ENCODE measurements around the gene ANTXR1.

ANTXR1 gene

DNA sequence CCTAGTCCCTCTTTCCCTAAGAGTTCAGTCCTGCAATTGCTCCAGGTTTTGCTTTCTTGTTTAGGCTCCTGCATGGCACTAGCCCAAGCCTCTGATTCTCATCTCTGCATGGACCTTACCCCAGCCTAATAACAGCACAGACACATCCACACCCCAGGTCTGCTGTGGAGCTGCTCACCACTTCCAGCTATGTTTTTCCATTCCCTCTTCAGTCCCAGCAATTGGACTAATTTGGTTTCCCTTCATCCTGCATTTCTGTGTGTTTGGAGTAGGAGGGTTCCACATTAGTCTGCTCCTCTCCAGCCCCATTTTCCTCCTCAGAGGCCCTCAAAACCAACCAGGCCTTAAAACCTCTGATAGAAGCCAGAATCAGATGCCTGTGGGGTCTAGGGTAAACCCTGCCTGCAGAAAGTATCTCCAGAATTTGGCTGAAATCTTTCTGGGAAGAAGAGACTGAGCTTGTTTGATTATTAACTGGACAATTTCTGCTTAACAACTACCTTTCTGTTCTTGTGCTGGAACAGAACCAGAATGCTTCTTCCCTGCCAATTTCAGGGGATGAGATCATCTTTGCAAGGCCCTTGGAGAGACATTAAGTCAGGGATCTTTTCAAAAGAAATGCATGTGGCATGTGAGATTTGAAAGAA is 278.1 kb downstream of the ANTXR1 start:
- DNase-seq (ENCODE audit: insufficient read length, low spot score) (no peak), FAIRE-seq (no peak)

DNA sequence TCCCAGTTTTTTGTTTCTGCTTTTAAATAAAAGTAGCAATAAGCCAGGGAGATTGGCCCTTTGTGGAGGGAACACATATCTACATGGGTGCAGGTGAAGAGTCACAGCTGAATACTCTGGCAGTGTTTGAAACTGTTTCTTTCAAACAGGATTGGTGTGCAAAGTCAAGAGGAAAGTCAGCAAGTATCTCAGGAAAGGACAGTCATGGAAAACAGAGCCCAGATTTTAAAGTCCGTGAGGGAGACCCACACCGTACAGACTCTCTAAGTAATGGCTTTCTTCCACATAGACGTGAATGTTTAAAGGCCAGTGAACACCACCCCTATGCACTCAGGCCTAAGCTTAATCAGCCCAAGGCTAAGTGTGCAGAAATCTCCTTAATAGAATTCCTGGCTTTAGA is 278.7 kb downstream of the ANTXR1 start:
- DNase-seq (ENCODE audit: insufficient read length, low spot score) = no peak
- no peak for FAIRE-seq

DNA sequence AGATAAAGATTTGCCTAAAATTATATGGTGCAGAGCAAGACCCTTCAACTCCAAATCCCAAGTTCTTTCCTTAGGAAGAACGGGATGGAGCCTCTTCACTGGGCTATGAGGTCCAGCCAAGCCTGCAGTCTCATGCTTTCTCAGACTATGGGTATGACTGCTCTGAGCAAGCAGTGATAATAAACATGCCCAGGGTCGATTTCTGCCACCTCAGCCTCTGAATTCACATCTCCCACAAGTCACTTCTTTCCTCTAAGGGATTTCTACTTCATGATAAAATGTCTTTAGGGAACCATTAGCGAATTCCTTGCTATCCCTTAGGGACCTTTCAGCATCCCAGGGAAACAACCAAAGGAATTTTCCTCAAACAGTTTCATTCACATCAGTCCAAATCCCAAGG is 279.3 kb downstream of the ANTXR1 start:
- no peak for FAIRE-seq
- no peak for DNase-seq (ENCODE audit: insufficient read length, low spot score)

DNA sequence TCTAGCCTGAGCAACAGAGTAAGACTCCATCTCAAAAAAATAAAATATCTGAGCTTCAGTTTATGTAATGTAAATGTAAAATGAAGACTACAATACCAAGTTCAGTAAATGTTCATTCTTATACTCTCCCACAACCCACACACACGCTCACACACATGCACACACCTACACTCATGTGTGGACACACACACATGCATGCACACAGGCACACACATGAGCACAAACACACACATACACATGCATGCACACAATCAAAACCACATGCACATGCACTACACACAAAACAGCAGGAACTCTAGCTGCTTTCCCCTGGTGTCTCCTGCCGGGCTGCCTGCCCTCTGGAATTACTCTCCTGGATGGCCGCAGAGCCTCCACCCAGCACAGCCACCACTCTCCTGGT is 283.4 kb downstream of the ANTXR1 start:
- DNase-seq (ENCODE audit: insufficient read length, low spot score) (no peak), FAIRE-seq (no peak)

DNA sequence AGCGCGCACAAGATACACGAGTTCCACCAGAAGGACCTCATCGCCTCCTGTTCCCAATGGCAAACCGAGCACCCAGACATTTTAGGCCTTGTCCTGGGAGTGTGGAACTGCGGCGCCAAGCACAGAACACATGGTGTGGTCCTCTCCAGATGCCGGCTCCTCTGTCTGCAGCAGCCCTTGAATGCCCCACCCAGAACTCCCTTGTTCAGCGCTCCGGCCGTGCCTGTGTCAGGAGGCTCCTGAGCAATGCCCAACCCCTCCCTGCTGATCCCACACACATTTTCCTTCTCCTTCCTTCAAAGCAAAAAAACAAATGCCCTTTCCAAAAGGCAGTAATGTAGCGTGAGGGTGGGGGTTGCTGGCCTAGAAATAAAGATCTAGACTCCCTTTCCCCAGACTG is 284.2 kb downstream of the ANTXR1 start:
- FAIRE-seq (no peak), DNase-seq (ENCODE audit: insufficient read length, low spot score) (no peak)

DNA sequence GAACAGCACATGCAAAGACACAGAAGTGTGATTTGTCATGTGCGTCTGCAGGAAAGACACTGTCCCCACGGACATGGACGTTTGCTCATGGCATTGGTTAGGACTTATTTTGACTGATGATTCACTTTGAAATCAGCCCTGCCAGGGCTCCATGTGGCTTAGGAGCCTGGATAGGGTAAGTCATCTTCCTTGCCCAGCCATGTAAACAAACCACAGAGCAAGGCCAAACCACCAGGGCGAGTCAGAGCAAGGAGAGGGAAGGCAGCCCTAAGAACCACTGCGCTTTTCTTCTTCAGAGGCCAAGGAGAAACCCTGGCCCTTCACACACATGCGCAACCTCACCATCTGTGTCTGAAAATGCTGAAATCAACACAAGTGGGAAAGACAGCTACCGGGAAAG is 285.3 kb downstream of the ANTXR1 start:
- peak; percentile 54 for FAIRE-seq

DNA sequence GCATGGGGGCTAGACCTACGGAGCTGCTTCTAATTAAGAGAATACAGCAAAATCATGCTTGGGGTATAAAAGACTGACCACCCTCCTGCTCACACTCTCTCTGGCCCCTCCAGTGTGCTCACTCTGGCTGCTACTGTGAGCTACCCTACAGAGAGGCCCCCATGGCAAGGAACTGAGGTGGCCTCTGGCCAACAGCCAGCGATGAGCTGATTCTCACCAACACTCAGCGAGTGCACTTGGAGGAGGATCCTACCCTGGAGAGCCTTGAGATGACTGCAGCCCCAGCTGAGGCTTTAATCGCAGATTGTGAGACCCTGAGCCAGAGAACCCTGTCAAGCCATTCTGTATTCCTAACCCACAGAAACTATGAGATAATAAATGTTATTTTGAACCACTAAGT is 285.9 kb downstream of the ANTXR1 start:
- DNase-seq (ENCODE audit: insufficient read length, low spot score) (peak; percentile 30), FAIRE-seq (peak; percentile 51)

More for the DNA sequence above, 285.3 kb downstream of the ANTXR1 start:
- peak; percentile 70 for DNase-seq (ENCODE audit: insufficient read length, low spot score)
